ENCODE results near the gene SSBP4.

Gene SSBP4

GRCh38 chr19:18473706-18474087 lies 54.5 kb downstream of the SSBP4 start:
- no peak for DNase-seq

- no peak for DNase-seq
Observed at GRCh38 chr19:18474366-18474887, 55.2 kb downstream of the SSBP4 start.

- no peak for DNase-seq
Observed at GRCh38 chr19:18475004-18475453, 55.8 kb downstream of the SSBP4 start.

GRCh38 chr19:18475762-18476331 lies 56.6 kb downstream of the SSBP4 start:
- no peak for DNase-seq

GRCh38 chr19:18476507-18477041 lies 57.4 kb downstream of the SSBP4 start:
- no peak for DNase-seq

- no peak for DNase-seq
Observed at GRCh38 chr19:18477042-18477779, 58.0 kb downstream of the SSBP4 start.

GRCh38 chr19:18477974-18478373 lies 58.8 kb downstream of the SSBP4 start:
- DNase-seq: no peak

- peak; percentile 28 for DNase-seq
Observed at GRCh38 chr19:18478545-18479311, 59.5 kb downstream of the SSBP4 start.

- DNase-seq: peak; percentile 62
Observed at GRCh38 chr19:18480006-18480691, 61.0 kb downstream of the SSBP4 start.

- no peak for DNase-seq
Observed at GRCh38 chr19:18481505-18482222, 62.5 kb downstream of the SSBP4 start.

GRCh38 chr19:18483119-18483890 lies 64.1 kb downstream of the SSBP4 start:
- DNase-seq: no peak

All from RPMI8226 (cell line).